ENCODE measurements around the gene KIF5A. TPM values are rescaled to one million over a fixed set of nuclear protein-coding genes. Genes with fewer than 3 reads are reported as not detected.
A peak's percentile ranks its signal among the peaks of the same experiment; 100 is the strongest.

Gene KIF5A
- total and polyA plus RNA-seq, 3 donors from 2014 or later, result 6.8 to 9.1 (median 8.4) TPM

DNA sequence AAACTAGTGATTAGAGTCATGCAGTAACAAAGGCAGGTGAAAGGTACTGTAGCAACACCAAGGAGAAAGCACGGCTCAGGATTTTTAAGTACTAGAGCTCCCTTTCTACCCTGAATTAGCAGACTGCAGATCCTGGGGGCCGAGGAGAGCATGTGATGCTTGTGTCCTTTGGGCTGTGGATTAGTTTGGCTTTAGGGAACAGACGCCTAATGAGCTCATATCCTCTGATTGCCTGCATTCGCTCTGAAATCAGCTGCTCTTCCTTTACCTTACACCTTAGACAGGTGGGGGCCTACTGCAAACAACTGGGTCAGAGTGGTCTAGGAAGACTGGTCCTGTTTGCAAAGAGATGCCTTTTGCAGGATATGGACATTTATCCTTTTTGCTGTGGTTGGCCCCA is 43.3 kb downstream of the KIF5A start:
- Histone ChIP-seq H3K4me1 (peaks cover 21% of the 10 kb centered on the region), H3K27me3 (no peaks in the 10 kb centered on the region), H3K36me3 (ENCODE audit: low read depth, missing control alignments) (no peaks in the 10 kb centered on the region), H3K9me3 (no peaks in the 10 kb centered on the region), H3K4me3 (no peak overlapping the region), H3K27ac (no peak overlapping the region)
- no peak for TF ChIP-seq POLR2A (IDR thresholded peaks at IDR 0.05)
- TF ChIP-seq, protein P1, sequence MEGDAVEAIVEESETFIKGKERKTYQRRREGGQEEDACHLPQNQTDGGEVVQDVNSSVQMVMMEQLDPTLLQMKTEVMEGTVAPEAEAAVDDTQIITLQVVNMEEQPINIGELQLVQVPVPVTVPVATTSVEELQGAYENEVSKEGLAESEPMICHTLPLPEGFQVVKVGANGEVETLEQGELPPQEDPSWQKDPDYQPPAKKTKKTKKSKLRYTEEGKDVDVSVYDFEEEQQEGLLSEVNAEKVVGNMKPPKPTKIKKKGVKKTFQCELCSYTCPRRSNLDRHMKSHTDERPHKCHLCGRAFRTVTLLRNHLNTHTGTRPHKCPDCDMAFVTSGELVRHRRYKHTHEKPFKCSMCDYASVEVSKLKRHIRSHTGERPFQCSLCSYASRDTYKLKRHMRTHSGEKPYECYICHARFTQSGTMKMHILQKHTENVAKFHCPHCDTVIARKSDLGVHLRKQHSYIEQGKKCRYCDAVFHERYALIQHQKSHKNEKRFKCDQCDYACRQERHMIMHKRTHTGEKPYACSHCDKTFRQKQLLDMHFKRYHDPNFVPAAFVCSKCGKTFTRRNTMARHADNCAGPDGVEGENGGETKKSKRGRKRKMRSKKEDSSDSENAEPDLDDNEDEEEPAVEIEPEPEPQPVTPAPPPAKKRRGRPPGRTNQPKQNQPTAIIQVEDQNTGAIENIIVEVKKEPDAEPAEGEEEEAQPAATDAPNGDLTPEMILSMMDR (IDR thresholded peaks at IDR 0.05), result no peak
- 68 to 81% methylated on average over 4 of the region's 4 CpGs for WGBS, 2 donors
- intact Hi-C loops (cut with DNase I; ENCODE audit: low total_unique reads), result no loop called here
- no peak for DNase-seq

- Histone ChIP-seq H3K27me3 (no peaks in the 10 kb centered on the region), H3K9me3 (no peaks in the 10 kb centered on the region)
Measured at GRCh38 chr12:57600395-57600794, 50.6 kb downstream of the KIF5A start.

GRCh38 chr12:57602544-57602943 is 52.7 kb downstream of the KIF5A start:
- Histone ChIP-seq H3K4me1 (peaks cover 7% of the 10 kb centered on the region), H3K27ac (no peak overlapping the region), H3K27me3 (no peaks in the 10 kb centered on the region), H3K9me3 (no peaks in the 10 kb centered on the region), H3K36me3 (ENCODE audit: low read depth, missing control alignments) (no peaks in the 10 kb centered on the region), H3K4me3 (no peak overlapping the region)
- no peak for DNase-seq
- TF ChIP-seq POLR2A (IDR thresholded peaks at IDR 0.05), result no peak
- TF ChIP-seq, protein P1 (IDR thresholded peaks at IDR 0.05), result no peak
- intact Hi-C loops (cut with DNase I; ENCODE audit: low total_unique reads), result no loop called here

More at GRCh38 chr12:57600395-57600794, 50.6 kb downstream of the KIF5A start:
- no peak for DNase-seq
- intact Hi-C loops (cut with DNase I; ENCODE audit: low total_unique reads), result no loop called here
- WGBS, 2 donors, result 71 to 80% methylated on average over 2 of the region's 2 CpGs
- Histone ChIP-seq H3K36me3 (ENCODE audit: low read depth, missing control alignments) (no peaks in the 10 kb centered on the region), H3K27ac (no peak overlapping the region), H3K4me3 (no peak overlapping the region), H3K4me1 (peaks cover 2% of the 10 kb centered on the region)
- TF ChIP-seq, protein P1 (IDR thresholded peaks at IDR 0.05), result no peak
- no peak for TF ChIP-seq POLR2A (IDR thresholded peaks at IDR 0.05)

GRCh38 chr12:57603324-57603723 is 53.5 kb downstream of the KIF5A start:
- H3K36me3 ChIP-seq (ENCODE audit: low read depth, missing control alignments), result no peaks in the 10 kb centered on the region
- no peaks in the 10 kb centered on the region for H3K27me3 ChIP-seq
- H3K9me3 ChIP-seq, result no peaks in the 10 kb centered on the region
- peaks cover 7% of the 10 kb centered on the region for H3K4me1 ChIP-seq
- H3K4me3 ChIP-seq, result no peak overlapping the region
- DNase-seq, result no peak
- H3K27ac ChIP-seq, result peak overlapping the region; percentile 94 to 96
- intact Hi-C loops (cut with DNase I; ENCODE audit: low total_unique reads), result no loop called here
- WGBS, 2 donors, result 49 to 59% methylated on average over 2 of the region's 2 CpGs
- no peak for TF ChIP-seq POLR2A (IDR thresholded peaks at IDR 0.05)
- TF ChIP-seq, protein P1 (IDR thresholded peaks at IDR 0.05), result no peak

DNA sequence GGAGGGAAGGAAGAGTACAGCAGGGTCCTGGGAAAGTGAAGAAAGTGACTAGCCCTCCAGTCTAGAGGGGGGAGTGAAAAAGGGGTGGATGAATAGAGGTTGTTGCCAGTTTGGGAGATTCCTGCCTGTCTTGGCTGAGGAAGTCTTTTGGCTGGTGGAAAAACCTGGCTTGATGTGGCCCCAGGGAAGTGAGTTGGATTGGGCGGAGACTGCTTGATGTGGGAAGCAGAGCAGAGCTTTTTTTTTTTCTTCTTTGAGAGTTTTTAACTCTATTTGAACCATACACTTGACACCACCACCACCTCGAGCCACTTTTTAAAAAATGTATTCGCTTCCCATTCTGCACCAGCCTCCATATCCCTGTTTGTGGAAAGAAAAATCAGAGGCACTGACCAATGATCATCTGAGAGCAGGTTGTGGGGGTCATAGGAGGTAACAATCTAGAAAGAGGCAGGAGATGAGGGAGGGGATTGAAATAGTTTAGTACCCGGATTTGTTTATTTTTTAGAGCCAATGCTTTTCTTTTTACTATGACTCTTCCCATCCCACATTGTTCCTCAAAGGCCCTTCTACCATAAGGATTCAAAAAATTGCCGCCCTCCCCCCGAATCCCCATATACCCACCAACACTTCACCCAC is 54.1 kb downstream of the KIF5A start:
- Histone ChIP-seq H3K9me3 (no peaks in the 10 kb centered on the region), H3K36me3 (ENCODE audit: low read depth, missing control alignments) (no peaks in the 10 kb centered on the region), H3K27ac (peak overlapping the region; percentile 94 to 96), H3K4me3 (peak overlapping the region; percentile 75 to 79), H3K27me3 (no peaks in the 10 kb centered on the region), H3K4me1 (peaks cover 8% of the 10 kb centered on the region)
- TF ChIP-seq POLR2A (IDR thresholded peaks at IDR 0.05), result no peak
- TF ChIP-seq, protein P1 (IDR thresholded peaks at IDR 0.05), result no peak
- peak; percentile 71 for DNase-seq
- intact Hi-C loops (cut with DNase I; ENCODE audit: low total_unique reads), result no loop called here
- 10 to 12% methylated on average over 6 of the region's 6 CpGs for WGBS, 2 donors
